DMS79 (cell line): ENCODE data around the gene TMEM117.

Experiments used
- DNase-seq: peaks from one replicate; lab custom pipeline; 2025; lab: John Stamatoyannopoulos, UW

Gene TMEM117

DNA sequence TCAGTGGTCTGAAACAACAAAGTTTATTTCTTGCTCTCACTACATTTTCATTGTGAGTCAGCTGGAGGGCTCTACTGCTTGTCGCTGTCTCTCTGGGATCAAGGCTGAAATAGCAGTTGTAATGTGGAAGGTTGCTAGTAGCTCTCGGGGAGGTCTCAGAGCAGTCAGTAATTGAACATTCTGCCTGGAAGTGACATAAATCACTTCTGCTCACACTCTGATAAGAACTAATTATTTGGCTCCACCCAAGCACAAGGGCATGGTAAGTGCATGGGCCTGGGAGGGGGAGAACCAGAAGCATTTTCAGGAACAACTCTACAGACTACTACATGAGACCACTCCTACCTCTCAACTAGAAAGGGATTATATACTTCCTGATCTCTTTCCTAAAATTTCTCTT is 128.2 kb downstream of the TMEM117 start:
- no peak for DNase-seq

DNA sequence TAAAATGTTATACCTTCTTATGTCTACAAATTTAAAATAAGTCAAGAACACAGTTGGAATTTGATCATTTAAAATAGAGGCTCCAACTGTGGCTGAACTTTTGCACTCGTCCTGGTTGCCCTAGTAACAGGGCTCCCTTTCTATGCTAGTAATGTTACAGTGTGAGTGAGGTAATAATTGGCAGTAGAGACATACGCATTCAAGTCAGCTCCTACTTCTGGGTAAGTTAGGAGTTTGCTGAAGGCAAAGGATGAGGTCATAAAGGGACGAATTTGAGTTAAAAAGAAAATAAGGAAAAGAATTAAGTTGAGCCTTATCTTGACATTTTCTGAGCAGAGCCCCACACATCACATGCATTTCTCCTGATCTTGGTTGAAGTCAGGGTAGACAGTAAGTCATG is 129.1 kb downstream of the TMEM117 start:
- DNase-seq = no peak

DNA sequence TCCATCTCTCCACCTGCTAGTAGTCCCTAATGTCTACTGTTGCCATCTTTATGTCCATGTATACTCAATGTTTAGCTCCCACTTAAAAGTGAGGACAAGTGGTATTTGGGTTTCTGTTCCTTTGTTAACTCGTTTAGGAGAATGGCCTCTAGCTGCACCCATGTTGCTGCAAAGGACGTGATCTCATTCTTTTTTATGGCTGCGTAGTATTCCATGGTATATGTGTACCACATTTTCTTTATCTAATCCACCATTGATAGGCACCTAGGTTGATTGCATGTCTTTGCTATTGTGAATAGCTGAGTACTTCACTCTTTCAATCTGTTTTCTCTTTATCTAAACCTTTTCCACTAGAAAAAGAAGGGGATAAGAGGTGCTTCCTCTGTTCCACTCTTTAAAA is 130.0 kb downstream of the TMEM117 start:
- no peak for DNase-seq

DNA sequence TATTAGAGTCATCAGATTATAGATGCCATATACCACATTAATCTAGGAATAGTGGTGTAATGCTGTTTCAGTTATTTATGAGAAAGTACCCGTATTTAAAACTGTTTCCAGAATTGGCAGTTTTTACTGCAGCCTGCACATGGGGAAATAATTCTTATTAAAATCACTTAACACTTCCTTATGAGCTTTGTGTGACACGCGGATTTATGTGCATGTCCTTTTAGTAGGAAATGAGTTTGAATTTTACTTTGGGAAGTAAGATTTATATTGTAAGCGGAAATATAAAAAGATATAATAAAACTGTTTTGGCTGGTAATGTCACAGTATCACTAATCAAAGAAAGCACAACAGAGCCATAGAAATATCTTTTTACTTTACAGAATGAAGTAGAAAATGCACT is 132.9 kb downstream of the TMEM117 start:
- no peak for DNase-seq

DNA sequence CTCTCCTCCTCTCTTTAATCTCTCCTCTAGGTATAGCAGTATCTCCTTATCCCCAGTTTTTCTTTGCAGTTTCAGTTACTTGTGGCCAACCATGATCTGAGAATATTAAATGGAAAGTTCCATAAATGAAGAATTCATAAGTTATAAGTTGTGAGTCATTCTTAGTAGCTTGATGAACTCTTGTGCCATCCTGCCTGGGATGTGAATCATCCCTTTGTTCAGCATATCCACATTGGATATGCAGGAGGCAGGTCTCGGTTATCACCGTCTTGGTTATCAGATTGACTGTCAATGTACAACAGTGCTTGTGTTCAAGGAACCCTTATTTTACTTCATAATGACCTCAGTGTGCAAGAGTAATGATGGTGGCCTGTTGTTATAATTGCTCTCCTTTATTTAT is 134.0 kb downstream of the TMEM117 start:
- DNase-seq = no peak

DNA sequence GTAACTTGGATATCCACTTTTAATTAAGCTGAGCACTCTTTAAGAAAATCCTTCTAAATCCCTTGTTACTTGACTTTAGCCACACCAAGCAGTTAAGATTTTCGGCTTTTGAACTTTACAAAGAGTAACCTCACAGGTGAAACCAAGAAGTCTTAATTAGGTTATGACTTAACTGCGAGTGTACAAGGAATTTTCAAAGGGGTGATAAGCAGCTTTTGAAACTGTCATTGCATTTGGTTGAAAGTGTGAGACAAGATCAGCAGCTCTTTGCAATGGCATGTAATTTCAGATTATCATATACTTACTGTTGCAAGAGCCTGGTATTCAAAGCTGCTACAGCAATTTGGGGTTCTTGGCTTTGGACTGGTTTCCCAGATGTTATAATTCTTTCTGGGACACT is 137.5 kb downstream of the TMEM117 start:
- no peak for DNase-seq

DNA sequence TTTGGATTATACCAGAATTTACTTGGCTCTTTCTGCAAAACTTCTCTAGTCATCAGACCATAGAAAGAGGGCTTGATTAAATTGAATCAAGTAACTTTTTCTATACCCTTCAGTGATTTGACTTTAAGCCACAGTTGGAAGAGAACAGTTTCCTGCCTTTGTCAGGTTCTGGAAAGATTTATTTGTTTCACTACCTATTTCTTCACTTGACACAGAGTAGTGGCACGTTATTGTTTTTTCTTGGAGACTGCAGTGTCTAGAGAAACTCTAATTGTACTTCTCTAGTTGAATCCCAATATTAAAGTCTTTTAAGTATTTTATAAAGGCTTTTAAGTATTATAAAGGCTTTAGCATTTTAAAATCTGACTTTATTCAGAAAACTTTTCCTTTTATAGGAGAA is 138.1 kb downstream of the TMEM117 start:
- no peak for DNase-seq

DNA sequence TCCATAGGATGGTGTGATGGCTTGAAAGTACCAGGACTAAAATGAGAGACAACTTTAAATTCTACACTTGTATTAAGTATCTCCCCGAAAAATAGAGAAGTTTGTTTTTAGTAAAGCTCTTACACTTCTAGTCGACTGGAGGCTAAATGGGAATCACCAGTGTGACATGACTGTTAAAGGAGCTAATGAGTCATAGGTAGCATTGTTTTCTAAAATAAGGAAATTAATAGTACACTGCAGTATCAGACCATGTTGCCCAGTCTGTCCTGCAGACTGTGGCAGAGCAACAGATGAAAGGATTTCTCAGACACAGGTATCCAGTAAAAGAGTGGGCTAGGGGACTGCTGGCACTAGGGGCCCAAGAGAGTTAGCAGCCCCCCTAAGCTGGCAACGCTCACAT is 140.1 kb downstream of the TMEM117 start:
- DNase-seq = no peak

DNA sequence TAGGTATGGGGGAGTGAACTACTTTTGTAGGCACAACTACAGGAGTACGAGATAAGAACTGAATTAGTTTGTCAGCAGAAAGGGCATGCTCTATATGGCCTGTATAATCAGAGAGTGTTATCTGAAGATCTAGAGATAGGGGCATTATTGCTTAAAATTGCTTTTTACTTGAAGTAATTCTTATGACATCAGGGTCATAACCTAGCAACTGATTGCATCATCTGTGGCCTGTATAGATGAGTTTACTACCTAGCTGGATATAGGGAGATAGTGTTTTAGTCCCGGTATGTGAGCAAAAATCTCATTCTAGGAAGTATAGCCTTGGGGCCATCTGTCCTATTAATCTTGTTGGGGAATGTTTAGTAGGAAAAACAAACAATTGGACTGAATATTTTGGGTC is 142.7 kb downstream of the TMEM117 start:
- no peak for DNase-seq

DNA sequence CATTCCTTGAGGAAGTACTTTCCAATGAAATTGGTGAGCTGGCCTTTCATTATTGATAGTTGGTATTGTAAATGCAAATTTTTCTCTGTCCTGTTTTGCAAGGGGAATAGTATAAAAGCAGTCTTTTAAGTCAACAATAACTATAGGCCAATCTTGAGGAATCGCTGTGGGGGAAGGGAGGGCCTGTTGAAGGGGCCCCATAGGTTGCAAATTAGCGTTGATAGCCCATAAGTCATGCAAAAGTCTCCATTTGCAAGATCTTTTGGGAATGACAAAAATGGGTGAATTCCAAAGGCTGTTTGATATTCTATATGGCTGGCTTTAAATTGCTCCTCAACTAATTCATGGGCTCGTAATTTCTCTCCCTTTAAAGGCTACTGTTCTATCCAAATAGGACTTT is 143.6 kb downstream of the TMEM117 start:
- no peak for DNase-seq

DNA sequence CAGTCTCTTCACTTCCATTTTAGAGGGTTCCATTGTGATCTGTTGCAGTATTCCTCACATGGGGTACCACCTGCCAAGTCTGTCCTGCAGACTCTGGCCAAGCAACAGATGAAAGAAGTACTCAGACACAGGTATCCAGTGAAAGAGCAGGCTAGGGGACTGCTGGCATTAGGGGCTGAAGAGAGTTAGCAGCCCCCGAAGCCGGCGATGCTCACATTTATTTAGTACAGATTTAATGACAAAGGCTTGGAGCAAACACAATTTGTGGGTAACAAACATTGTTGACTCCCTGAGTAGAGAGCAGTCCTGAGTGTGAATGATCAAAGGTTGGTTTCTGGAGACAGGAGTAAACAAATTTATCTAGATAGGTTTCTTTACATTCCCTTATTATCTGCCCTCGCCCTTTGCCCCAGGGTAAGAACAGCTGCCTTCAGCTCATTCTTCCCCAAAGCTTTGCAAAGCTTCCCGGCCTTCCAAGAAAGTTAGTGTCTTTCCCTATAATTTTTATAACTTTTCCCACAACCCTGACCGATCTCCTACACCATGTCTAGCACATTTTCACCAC is 144.8 kb downstream of the TMEM117 start:
- DNase-seq = no peak

DNA sequence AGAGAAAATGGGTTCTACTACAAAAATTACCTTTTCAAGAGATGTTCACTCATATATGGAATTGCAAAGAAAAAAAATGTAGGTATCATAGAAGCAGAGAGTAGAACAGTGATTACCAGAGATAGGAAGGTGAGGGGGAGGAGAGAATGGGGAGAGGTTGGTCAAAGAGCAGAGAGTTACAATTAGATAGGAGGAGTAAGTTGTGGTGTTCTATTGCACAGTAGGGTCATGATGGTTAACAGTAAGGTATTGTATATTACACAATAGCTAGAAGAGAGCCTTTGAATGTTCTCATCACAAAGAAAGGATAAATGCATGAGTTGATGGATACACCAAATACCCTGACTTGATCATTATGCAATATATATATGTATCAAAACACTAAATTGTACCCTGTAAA is 145.8 kb downstream of the TMEM117 start:
- DNase-seq = no peak

DNA sequence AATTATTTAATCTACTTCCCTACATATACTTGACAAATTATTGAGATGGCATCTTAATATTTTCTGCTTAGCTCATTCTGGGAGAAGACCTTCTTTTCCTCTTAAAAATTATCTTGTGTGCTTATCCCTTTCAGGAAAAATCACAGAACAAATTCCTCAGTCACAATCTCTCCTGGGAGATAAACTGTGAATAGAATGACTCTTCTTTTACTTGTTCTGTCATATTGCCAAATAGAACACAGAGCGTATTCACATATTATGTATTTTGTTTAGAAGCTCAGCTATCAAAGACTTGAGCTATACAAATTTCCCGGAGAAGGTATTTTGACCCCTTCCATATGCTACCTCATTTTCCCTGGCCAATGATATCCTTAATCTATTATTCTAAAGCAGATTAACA is 146.7 kb downstream of the TMEM117 start:
- DNase-seq = no peak

DNA sequence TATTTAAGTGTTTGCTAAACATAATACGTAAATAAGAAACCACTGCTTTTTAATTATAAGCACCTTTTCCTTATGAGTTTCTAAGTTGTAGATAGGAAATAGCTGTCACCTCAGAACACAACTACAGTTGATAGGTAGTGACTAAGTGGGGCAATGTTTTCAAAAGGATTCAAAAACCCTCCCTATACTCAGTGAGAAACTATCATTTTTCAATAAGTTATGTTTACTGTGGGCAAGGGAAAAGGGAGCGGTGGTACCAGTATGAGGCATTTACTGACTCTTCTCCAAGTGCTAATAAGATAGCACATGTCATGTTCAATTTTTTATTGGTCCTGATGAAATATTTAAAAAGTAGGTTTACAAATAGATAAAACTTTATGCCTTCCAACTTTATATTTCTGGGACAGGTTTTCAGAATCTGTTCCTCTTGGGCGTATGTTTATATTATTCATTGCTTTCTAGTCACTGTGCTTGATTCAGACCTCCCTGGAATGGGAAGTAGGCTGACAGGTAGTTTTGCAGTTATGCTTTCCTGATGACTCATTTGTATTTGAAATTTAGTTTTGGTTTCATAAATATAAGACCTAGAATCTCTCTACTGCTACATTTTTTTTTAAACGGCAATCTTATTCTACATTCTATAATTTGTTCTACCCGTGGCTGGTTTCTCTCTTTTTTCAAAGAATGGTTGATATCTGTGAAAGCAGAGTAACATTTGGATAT is 153.1 kb downstream of the TMEM117 start:
- no peak for DNase-seq

DNA sequence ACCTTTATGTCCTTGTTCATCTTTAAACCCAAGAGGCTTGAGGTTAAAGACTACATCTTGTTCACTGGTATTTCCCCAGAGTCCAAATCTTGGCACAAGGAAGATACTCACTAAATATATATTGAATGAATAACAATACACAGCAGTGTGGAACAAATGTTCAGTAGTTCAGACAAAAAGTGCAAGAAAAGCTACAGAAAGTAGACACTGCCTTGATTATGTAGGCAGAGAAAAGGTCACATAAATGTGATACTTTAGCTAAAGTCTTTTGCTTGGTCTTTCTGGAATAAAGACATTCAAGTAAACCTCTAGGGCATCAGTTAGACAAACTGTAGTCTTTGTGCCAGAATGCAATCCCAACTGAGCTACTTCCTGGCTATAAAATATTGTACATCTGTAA is 157.0 kb downstream of the TMEM117 start:
- DNase-seq = no peak

DNA sequence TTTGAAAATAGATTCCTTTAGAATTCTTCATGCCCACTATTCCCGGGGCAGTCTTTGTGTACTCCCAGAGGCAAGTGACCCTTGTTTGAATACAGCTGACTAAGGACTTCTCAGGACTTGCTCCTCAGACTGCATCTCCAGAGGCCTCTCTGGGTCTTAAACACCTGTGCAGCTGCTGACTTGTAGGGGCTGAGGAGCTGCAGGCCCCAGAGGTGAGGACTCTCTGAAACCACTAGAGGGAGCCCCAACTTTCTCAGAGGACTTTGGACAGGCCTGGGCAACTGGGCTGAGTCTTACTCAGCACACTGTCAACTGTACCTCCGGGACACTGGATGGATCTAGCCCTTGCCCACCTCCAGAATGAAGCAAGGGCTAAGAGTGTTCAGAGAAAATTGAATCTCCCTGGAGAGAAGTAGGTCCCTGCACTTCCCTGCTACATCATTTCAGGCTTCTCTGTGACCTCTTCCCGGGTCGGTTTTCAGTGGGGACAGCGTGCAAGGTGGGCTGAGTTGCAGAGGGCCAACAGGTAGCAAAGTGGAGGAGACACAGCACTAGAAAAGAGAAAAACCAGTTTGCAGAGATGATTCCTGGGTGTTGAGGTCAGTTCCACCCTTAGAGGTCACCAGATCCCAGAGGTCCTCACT is 164.6 kb downstream of the TMEM117 start:
- DNase-seq = no peak

DNA sequence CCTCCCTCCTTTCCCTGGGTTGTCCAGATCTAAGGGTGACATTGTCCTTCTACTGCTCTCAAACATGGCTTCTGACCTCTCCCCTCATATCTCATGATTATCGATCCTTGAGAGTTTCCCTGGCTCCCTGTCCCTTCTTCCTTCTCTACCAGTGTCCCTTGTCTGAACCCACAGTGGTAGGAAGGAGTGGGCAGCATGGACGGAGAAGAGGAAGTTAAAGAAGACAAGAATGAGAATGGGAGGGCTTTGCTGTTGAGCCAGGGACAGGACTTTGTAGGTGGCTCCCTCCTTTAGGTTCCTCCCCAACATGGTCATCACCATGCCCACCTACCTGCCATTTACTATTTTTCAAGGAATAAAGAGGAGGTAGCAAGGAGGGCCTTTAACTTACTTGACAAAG is 166.7 kb downstream of the TMEM117 start:
- DNase-seq = no peak

DNA sequence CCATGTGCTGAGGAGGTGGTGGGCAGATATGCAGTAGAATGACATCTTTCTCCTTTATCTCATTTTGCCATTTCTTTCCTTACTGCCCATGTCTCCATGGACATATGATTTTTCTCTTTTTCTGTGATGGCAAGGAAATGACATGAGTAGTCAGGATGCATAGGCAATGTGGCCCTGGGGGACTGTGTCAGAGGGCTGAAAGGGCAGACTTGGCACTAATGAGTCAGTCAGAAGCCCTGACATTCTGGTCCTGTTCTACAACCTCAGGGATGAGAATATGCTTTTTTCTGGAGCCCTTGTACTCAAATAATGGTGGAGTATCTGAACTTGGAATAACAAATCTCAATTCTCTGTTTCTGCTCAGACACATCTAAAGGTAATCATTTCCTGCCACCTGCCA is 167.8 kb downstream of the TMEM117 start:
- no peak for DNase-seq

DNA sequence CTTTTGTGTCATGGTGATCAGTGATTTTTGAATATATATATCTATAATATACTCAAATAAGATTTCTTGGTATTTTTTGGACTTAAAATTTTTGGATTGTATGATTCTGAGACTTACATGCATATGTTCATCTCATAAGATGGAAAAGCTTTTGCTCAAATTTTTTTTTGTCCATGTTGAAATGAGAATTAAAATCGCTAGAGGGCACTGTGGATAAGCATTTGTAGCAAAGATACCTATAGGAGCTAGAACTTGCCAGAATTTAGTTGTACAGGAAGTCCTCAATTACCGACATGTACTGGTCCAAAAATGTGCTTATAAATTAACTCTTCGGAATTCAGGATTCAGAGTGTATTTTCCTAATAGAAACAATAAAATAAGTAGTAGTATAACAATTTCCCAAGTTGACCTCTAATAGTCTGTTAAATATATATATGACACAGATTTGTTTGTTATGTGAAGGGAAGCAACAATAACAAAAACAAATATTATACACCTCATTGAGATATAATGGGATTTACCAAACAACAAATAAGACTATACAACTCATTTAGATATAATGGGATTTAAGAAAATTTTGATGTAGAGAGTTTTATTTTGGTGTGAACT is 179.6 kb downstream of the TMEM117 start:
- no peak for DNase-seq

DNA sequence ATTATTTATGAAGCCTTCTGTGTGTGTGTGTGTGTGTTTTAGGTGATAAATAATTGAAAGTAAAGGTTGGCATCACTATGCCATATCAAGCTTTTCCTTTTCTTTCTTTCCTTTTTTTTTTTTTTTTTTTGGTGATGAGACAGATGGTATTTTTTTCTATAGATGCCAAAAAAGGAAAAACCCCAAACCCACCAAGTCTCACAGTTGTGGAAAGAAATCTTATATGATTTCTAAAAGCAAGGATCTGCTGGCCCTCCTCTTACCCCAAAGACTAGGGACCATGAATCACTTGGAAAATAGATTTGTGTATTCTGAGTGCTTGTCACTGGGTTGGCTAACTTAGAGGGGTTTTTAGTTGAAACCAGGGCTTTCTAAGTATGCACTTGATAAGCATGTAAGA is 181.3 kb downstream of the TMEM117 start:
- no peak for DNase-seq

DNA sequence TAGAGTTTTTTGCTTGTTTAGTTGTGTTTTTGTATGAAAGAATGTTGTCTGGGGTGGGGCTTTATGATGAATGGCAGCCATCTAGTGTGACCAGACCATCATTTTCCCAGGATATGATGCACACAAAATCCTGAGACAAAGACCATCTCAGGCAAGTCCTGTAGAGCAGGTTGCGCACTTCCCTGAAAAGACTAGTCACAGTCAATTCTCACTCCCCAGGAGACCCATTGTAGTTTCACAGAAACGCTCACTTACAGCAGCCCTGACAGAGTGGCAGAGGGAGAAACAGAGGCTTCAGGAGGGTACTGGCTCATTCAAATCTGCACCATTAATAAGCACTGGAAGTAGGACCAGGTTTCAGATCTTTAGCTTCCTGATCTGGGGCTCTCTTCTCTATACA is 183.2 kb downstream of the TMEM117 start:
- no peak for DNase-seq

DNA sequence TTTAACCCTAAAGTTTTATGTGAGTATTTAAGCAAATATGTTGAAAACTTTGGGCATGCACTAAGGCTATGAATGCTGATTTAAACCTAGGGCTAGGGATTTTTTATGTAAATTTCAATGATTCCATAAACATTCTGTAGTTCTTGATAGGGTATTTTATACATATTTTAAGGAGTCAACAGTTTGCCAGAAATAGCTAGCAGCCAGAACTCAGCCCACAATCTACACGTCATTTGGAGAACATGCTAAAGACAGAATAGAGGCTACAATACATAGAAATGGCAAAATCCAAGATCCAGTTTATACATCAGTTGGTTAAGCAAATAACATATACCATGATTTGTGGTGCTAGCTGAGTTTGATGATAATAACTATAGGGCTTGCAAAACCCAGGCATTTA is 184.7 kb downstream of the TMEM117 start:
- no peak for DNase-seq

DNA sequence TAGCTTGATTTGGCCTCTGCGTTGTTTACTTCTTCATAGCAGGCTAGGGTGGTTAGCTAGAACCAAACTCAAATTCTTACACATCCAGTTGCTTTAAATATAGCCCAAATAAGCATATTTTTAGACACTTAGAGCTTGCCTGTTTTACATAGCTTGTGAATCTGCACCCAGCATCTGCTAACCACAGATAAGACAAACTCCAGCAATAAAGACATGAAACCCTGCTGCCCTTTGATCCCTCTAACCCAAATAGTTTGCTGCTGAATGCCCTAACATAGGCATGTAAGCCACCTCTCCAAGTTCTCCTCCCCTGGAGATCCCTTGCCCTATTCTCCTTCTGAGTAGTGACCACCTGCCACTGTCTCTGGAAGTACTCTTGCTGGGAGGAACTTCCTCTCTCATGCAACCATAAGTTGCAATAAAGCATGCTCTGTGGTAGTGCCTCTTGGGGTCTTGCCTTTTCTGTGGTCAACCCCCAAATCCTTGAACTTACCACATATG is 185.6 kb downstream of the TMEM117 start:
- DNase-seq = no peak
